ENCODE measurements around the gene DOCK2. TPM values are rescaled to one million over a fixed set of nuclear protein-coding genes. Genes with fewer than 3 reads are reported as not detected.

Gene DOCK2
- polyA plus RNA-seq, 3 donors = 57.5 to 178 (median 115) TPM

GRCh38 chr5:169875731-169876130, 238.7 kb downstream of the DOCK2 start:
- Mint-ChIP-seq H3K36me3 (peaks cover 21 to 33% of the 10 kb centered on the region in 2 donors), H3K9me3 (no peaks in the 10 kb centered on the region), H3K4me3 (peak overlapping the region in 1 of 2 donors; percentile 26), H3K4me1 (peaks cover 94% of the 10 kb centered on the region), H3K27me3 (ENCODE audit: low read depth in 3 of 3) (no peaks in the 10 kb centered on the region), H3K27ac (peak overlapping the region; percentile 86 to 95 (median 94))
- Histone ChIP-seq H3K9me3 (replicated peaks in 1 of 2; ENCODE audit: control insufficient read depth in 1 of 2, insufficient read depth in 1 of 2, low read length in 2 of 2) (no peaks in the 10 kb centered on the region), H3K79me2 (ENCODE audit: insufficient read depth, low read length) (peaks cover 74% of the 10 kb centered on the region), H3K4me3 (replicated peaks in 1 of 3; ENCODE audit: low read depth in 2 of 3, low read length in 3 of 3) (peak overlapping the region in 1 of 3 experiments; percentile 64), H4K20me1 (ENCODE audit: insufficient read depth, low read length) (peaks cover 59% of the 10 kb centered on the region), H3K27me3 (ENCODE audit: control insufficient read depth in 2 of 2, insufficient read depth in 2 of 2, low read length in 2 of 2) (no peaks in the 10 kb centered on the region), H3K4me1 (ENCODE audit: control insufficient read depth in 1 of 2, insufficient read depth in 2 of 2, low read length in 2 of 2) (peaks cover 88 to 92% of the 10 kb centered on the region in 2 donors), H3K36me3 (replicated peaks in 1 of 2; ENCODE audit: control insufficient read depth in 1 of 2, insufficient read depth in 2 of 2, low read length in 2 of 2) (peaks cover 0 to 17% of the 10 kb centered on the region in 2 donors), H3K27ac (ENCODE audit: low read depth in 1 of 2, low read length in 2 of 2) (peak overlapping the region; percentile 80 to 87), H3K4me2 (replicated peaks; ENCODE audit: extremely low read depth, low read length, poor library complexity, severe bottlenecking) (peak overlapping the region; percentile 67), H3K9ac (ENCODE audit: insufficient read depth, low read length, poor library complexity, severe bottlenecking) (peak overlapping the region; percentile 38), H2AFZ (ENCODE audit: insufficient read depth, low read depth, low read length, poor library complexity, severe bottlenecking) (no peak overlapping the region)
- intact Hi-C loops (cut with micrococcal nuclease) = no loop called here
- WGBS (ENCODE audit: insufficient coverage) = 73% methylated on average over 2 of the region's 4 CpGs
- DNase-seq = no peak
- no peak for TF ChIP-seq CTCF (IDR thresholded peaks at IDR 0.05)

- WGBS (ENCODE audit: insufficient coverage) = no CpG with 5 or more reads among the region's 1 CpG
- peak overlapping the region in 1 of 2 donors; percentile 33 for H3K4me3 Mint-ChIP-seq
- Histone ChIP-seq H4K20me1 (ENCODE audit: insufficient read depth, low read length) (peaks cover 52% of the 10 kb centered on the region), H2AFZ (ENCODE audit: insufficient read depth, low read depth, low read length, poor library complexity, severe bottlenecking) (no peak overlapping the region), H3K9me3 (replicated peaks in 1 of 2; ENCODE audit: control insufficient read depth in 1 of 2, insufficient read depth in 1 of 2, low read length in 2 of 2) (no peaks in the 10 kb centered on the region), H3K9ac (ENCODE audit: insufficient read depth, low read length, poor library complexity, severe bottlenecking) (peak overlapping the region; percentile 38), H3K79me2 (ENCODE audit: insufficient read depth, low read length) (peaks cover 74% of the 10 kb centered on the region), H3K4me2 (replicated peaks; ENCODE audit: extremely low read depth, low read length, poor library complexity, severe bottlenecking) (peak overlapping the region; percentile 67), H3K27ac (ENCODE audit: low read depth in 1 of 2, low read length in 2 of 2) (peak overlapping the region; percentile 80 to 87), H3K4me1 (ENCODE audit: control insufficient read depth in 1 of 2, insufficient read depth in 2 of 2, low read length in 2 of 2) (peaks cover 92 to 98% of the 10 kb centered on the region in 2 donors), H3K36me3 (replicated peaks in 1 of 2; ENCODE audit: control insufficient read depth in 1 of 2, insufficient read depth in 2 of 2, low read length in 2 of 2) (peaks cover 0 to 13% of the 10 kb centered on the region in 2 donors), H3K4me3 (replicated peaks in 1 of 3; ENCODE audit: low read depth in 2 of 3, low read length in 3 of 3) (peak overlapping the region in 1 of 3 experiments; percentile 64), H3K27me3 (ENCODE audit: control insufficient read depth in 2 of 2, insufficient read depth in 2 of 2, low read length in 2 of 2) (no peaks in the 10 kb centered on the region)
- no peaks in the 10 kb centered on the region for H3K9me3 Mint-ChIP-seq
- H3K27me3 Mint-ChIP-seq (ENCODE audit: low read depth in 3 of 3) = no peaks in the 10 kb centered on the region
- intact Hi-C loops (cut with micrococcal nuclease) = no loop called here
- peak in 2 of 3 donors; percentile 53 to 57 for DNase-seq
- no peak for TF ChIP-seq CTCF (IDR thresholded peaks at IDR 0.05)
- H3K4me1 Mint-ChIP-seq = peaks cover 97% of the 10 kb centered on the region
- H3K27ac Mint-ChIP-seq = peak overlapping the region; percentile 86 to 95 (median 94)
- peaks cover 21 to 30% of the 10 kb centered on the region in 2 donors for H3K36me3 Mint-ChIP-seq
Measured at GRCh38 chr5:169876386-169876785, 239.3 kb downstream of the DOCK2 start.

Measured in CD14-positive monocyte (primary cell).